Neural progenitor cell (in vitro differentiated cells): Measurements from ENCODE around the gene COG8. TPM values are rescaled to one million over a fixed set of nuclear protein-coding genes. Genes with fewer than 3 reads are reported as not detected.

Experiments
- DNase-seq: peaks from one replicate; pipeline ENCODE4 v3.0.0-alpha.2; 2016; ENCODE audit warnings: low spot score
- H2AFZ ChIP-seq: fragments of 200-600 bp; sonication (generic); replicated peaks from 2 replicates; pipeline ENCODE4 v1.6.1; 2016; ENCODE audit warnings: antibody characterized with exemption
- H3F3A ChIP-seq: fragments of 200-600 bp; sonication (generic); 2 replicates; pipeline ENCODE4 v1.6.1; 2016; ENCODE audit warnings: antibody characterized with exemption, low read depth
- H3K27ac ChIP-seq: fragments of 200-600 bp; sonication (generic); 2 replicates; pipeline ENCODE4 v1.5.1; 2016; ENCODE audit warnings: mild to moderate bottlenecking
- H3K27me3 ChIP-seq: fragments of 200-600 bp; sonication (generic); 2 replicates; pipeline ENCODE4 v1.6.1; 2016; ENCODE audit warnings: mild to moderate bottlenecking, moderate library complexity
- H3K36me3 ChIP-seq: fragments of 200-600 bp; sonication (generic); 2 replicates; pipeline ENCODE4 v1.5.1; 2016
- H3K4me1 ChIP-seq: fragments of 200-600 bp; sonication (generic); 2 replicates; pipeline ENCODE4 v1.6.1; 2016; ENCODE audit warnings: mixed run types
- H3K4me2 ChIP-seq: fragments of 200-600 bp; sonication (generic); 2 replicates; pipeline ENCODE4 v1.6.1; 2016
- H3K4me3 ChIP-seq: fragments of 200-600 bp; sonication (generic); 2 replicates; pipeline ENCODE4 v1.5.1; 2016
- H3K79me2 ChIP-seq: fragments of 200-600 bp; sonication (generic); 2 replicates; pipeline ENCODE4 v1.6.1; 2016; ENCODE audit warnings: low read depth
- H3K9ac ChIP-seq: fragments of 200-600 bp; sonication (generic); 2 replicates; pipeline ENCODE4 v1.6.1; 2016
- H3K9me3 ChIP-seq: fragments of 200-600 bp; sonication (generic); 2 replicates; pipeline ENCODE4 v1.5.1; 2016; ENCODE audit warnings: low read depth
- H4K20me1 ChIP-seq: fragments of 200-600 bp; sonication (generic); 2 replicates; pipeline ENCODE4 v1.6.1; 2016; ENCODE audit warnings: low read depth
- H3K27ac Mint-ChIP-seq: 3 replicates; pipeline ENCODE4 v1.8.0; 2021; ENCODE audit warnings: mixed read lengths
- H3K27me3 Mint-ChIP-seq: 2 replicates; pipeline ENCODE4 v1.8.0; 2022; ENCODE audit warnings: low read depth, mild to moderate bottlenecking, inconsistent platforms, moderate library complexity, mixed read lengths; ENCODE audit not compliant: insufficient read depth
- H3K36me3 Mint-ChIP-seq: 3 replicates; pipeline ENCODE4 v1.8.0; 2021; ENCODE audit warnings: mixed read lengths
- H3K4me1 Mint-ChIP-seq: 3 replicates; pipeline ENCODE4 v1.8.0; 2021; ENCODE audit warnings: mixed read lengths
- H3K4me3 Mint-ChIP-seq: 3 replicates; pipeline ENCODE4 v1.8.0; 2021; ENCODE audit warnings: mild to moderate bottlenecking, moderate library complexity, mixed read lengths
- H3K9me3 Mint-ChIP-seq: 3 replicates; pipeline ENCODE4 v1.8.0; 2020; ENCODE audit warnings: mixed read lengths
- EZH2 ChIP-seq: fragments of 200-600 bp; sonication (generic); IDR thresholded peaks from 2 replicates; pipeline ENCODE4 v1.6.1; 2017; ENCODE audit warnings: antibody characterized with exemption, mild to moderate bottlenecking, moderate library complexity
- EZH2phosphoT487 ChIP-seq: fragments of 200-600 bp; sonication (generic); IDR thresholded peaks from 2 replicates; pipeline ENCODE4 v1.6.1; 2017; ENCODE audit warnings: antibody characterized with exemption
- total RNA-seq: library from RNA; depleted of rRNA; stranded (reverse); fragments of >200 nt; gene quantifications from 2 replicates; pipeline ENCODE4 v1.2.3, GENCODE V29; 2015; ENCODE audit warnings: low replicate concordance
- TF ChIP-seq, protein P1 (sequence below): fragments of 200-600 bp; sonication (generic); IDR thresholded peaks from 2 replicates; pipeline ENCODE4 v1.5.1; 2017; ENCODE audit warnings: antibody characterized with exemption, mild to moderate bottlenecking

The COG8 gene
- total RNA-seq, 1 donor from 2014 or later: 30.3 TPM

DNA sequence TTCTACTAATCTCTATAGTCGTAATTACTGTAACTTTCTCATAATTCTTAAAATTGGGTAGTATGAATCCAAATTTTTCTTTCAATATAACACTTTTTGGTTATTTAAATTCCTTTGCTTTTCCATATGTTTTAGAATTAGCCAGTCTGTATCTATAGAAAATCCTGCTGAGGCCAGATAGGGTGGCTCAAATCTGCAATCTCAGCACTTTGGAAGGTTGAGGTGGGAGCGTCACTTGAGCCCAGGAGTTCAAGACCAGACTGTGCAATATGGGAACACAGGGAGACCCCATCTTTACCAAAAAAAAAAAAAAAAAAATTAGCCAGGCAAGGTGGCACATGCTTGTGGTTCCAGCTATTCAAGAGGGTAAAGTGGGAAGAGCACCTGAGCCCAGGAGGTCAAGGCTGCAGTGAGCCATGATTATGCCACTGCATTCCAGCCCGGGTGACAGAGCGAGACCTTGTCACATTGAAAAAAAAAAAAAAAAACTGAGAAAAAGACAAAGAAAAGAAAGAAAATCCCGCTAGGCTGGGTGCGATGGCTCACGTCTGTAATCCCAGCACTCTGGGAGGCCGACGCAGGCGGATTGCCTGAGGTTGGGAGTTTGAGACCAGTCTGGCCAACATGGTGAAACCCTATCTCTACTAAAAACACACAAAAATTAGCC, 37.2 kb upstream of the COG8 start:
- Mint-ChIP-seq H3K9me3 (no peaks in the 10 kb centered on the region), H3K4me1 (no peaks in the 10 kb centered on the region), H3K27ac (no peak overlapping the region), H3K4me3 (no peak overlapping the region), H3K36me3 (peaks cover 22% of the 10 kb centered on the region), H3K27me3 (peaks cover 2% of the 10 kb centered on the region)
- no peak overlapping the region for H3K4me2 ChIP-seq
- DNase-seq: no peak
- H3K36me3 ChIP-seq: peaks cover 11% of the 10 kb centered on the region
- no peaks in the 10 kb centered on the region for H3K4me1 ChIP-seq
- H3K27ac ChIP-seq: no peak overlapping the region
- H3K9ac ChIP-seq: no peak overlapping the region
- H4K20me1 ChIP-seq: peaks cover 9% of the 10 kb centered on the region
- H3K4me3 ChIP-seq: no peak overlapping the region
- no peaks in the 10 kb centered on the region for H3K9me3 ChIP-seq
- H3K79me2 ChIP-seq: peaks cover 7% of the 10 kb centered on the region
- TF ChIP-seq EZH2phosphoT487: no peak
- TF ChIP-seq, protein P1, sequence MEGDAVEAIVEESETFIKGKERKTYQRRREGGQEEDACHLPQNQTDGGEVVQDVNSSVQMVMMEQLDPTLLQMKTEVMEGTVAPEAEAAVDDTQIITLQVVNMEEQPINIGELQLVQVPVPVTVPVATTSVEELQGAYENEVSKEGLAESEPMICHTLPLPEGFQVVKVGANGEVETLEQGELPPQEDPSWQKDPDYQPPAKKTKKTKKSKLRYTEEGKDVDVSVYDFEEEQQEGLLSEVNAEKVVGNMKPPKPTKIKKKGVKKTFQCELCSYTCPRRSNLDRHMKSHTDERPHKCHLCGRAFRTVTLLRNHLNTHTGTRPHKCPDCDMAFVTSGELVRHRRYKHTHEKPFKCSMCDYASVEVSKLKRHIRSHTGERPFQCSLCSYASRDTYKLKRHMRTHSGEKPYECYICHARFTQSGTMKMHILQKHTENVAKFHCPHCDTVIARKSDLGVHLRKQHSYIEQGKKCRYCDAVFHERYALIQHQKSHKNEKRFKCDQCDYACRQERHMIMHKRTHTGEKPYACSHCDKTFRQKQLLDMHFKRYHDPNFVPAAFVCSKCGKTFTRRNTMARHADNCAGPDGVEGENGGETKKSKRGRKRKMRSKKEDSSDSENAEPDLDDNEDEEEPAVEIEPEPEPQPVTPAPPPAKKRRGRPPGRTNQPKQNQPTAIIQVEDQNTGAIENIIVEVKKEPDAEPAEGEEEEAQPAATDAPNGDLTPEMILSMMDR: no peak
- TF ChIP-seq EZH2: no peak
- H3K27me3 ChIP-seq: no peaks in the 10 kb centered on the region
- H3F3A ChIP-seq: peaks cover 4% of the 10 kb centered on the region
- H2AFZ ChIP-seq: no peak overlapping the region

DNA sequence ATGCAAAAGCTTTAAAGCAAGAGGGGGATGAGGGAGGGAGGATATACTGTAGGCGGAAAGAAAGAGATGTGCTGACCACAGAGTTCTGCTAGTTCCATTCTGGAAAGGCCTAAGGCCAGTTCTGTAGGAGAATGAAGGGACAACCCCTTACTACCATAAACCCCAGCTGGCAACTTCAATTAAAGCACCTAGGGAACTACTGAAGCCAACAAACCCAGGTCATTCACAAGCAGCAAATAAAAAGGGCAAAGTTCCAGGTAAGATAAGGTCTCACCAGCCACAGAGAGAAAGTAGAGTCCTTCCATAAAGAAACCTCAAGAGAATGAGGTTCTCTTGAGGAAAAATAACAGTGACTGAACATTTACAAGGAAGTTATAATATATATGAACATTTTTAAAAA, 33.7 kb upstream of the COG8 start:
- H3K36me3 ChIP-seq: peaks cover 8% of the 10 kb centered on the region
- H3K27ac Mint-ChIP-seq: no peak overlapping the region

DNA sequence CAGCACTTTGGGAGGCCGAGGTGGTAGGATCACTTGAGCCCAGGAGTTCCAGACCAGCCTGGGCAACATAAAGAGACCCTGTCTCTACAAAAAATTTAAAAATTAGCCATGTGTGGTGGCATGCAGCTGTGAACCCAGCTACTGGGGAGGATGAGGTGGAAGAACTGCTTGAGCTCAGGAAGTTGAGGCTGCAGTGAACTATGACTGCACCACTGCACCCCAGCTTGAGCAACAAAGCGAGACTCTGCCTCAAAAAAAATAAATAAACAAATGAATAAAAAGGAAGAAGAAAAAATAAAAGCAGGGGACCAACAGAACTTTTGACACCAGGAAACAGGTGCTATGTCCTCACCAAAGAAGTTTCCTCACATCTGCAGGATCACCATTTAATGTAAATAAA, 32.2 kb upstream of the COG8 start:
- H3K4me2 ChIP-seq: no peak overlapping the region
- no peaks in the 10 kb centered on the region for H3K27me3 ChIP-seq
- Mint-ChIP-seq H3K27me3 (peaks cover 3% of the 10 kb centered on the region), H3K27ac (no peak overlapping the region), H3K36me3 (peaks cover 29% of the 10 kb centered on the region), H3K4me1 (no peaks in the 10 kb centered on the region), H3K4me3 (no peak overlapping the region), H3K9me3 (no peaks in the 10 kb centered on the region)
- no peaks in the 10 kb centered on the region for H3K4me1 ChIP-seq
- H3F3A ChIP-seq: no peaks in the 10 kb centered on the region
- H3K79me2 ChIP-seq: no peaks in the 10 kb centered on the region
- no peak overlapping the region for H3K4me3 ChIP-seq
- DNase-seq: no peak
- no peak overlapping the region for H3K9ac ChIP-seq
- TF ChIP-seq EZH2phosphoT487: no peak
- H3K36me3 ChIP-seq: peaks cover 16% of the 10 kb centered on the region
- no peak overlapping the region for H2AFZ ChIP-seq
- H3K9me3 ChIP-seq: no peaks in the 10 kb centered on the region
- peaks cover 9% of the 10 kb centered on the region for H4K20me1 ChIP-seq
- no peak overlapping the region for H3K27ac ChIP-seq

More for the DNA sequence above, 33.7 kb upstream of the COG8 start:
- H3K4me3 ChIP-seq: no peak overlapping the region
- no peaks in the 10 kb centered on the region for H3K27me3 ChIP-seq
- H3F3A ChIP-seq: no peaks in the 10 kb centered on the region
- H4K20me1 ChIP-seq: peaks cover 9% of the 10 kb centered on the region
- no peak overlapping the region for H2AFZ ChIP-seq
- Mint-ChIP-seq H3K36me3 (peaks cover 30% of the 10 kb centered on the region), H3K9me3 (no peaks in the 10 kb centered on the region), H3K4me3 (no peak overlapping the region), H3K4me1 (no peaks in the 10 kb centered on the region), H3K27me3 (no peaks in the 10 kb centered on the region)
- H3K27ac ChIP-seq: no peak overlapping the region
- H3K9ac ChIP-seq: no peak overlapping the region
- no peak overlapping the region for H3K4me2 ChIP-seq
- no peaks in the 10 kb centered on the region for H3K9me3 ChIP-seq
- no peaks in the 10 kb centered on the region for H3K79me2 ChIP-seq
- TF ChIP-seq EZH2 (no peak), EZH2phosphoT487 (no peak)
- TF ChIP-seq, protein P1: no peak
- no peaks in the 10 kb centered on the region for H3K4me1 ChIP-seq
- no peak for DNase-seq

DNA sequence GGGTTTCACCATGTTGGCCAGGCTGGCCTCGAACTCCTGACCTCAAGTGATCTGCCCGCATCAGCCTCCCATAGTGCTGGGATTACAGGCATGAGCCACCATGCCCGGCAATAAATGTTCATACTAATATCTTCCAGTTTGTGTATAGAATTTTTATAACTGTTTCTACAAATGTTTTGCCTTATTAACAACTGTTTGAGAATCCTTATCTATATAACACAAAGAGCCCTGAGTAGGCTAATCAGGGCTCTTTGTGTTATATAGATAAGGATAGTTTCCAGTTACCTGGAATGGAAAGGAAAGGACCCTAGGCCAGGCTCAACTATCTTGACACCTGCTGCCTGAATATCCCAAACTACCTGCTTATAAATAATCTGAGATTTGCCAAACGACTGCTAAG, 29.5 kb upstream of the COG8 start:
- peaks cover 10% of the 10 kb centered on the region for H3K27me3 Mint-ChIP-seq

More for the DNA sequence above, 29.5 kb upstream of the COG8 start:
- Mint-ChIP-seq H3K9me3 (no peaks in the 10 kb centered on the region), H3K4me1 (no peaks in the 10 kb centered on the region), H3K27ac (no peak overlapping the region), H3K4me3 (no peak overlapping the region), H3K36me3 (peaks cover 38% of the 10 kb centered on the region)
- Histone ChIP-seq H3K27me3 (no peaks in the 10 kb centered on the region), H3K4me3 (no peak overlapping the region), H3K4me2 (no peak overlapping the region), H3K9me3 (no peaks in the 10 kb centered on the region), H4K20me1 (peaks cover 15% of the 10 kb centered on the region), H2AFZ (no peak overlapping the region), H3K27ac (no peak overlapping the region), H3K36me3 (peaks cover 16% of the 10 kb centered on the region), H3K79me2 (no peaks in the 10 kb centered on the region), H3F3A (no peaks in the 10 kb centered on the region), H3K9ac (no peak overlapping the region), H3K4me1 (no peaks in the 10 kb centered on the region)
- TF ChIP-seq, protein P1: no peak
- TF ChIP-seq EZH2phosphoT487: no peak
- no peak for TF ChIP-seq EZH2
- no peak for DNase-seq
